H1 (cell line): Measurements from ENCODE around the gene REXO5. TPM values are rescaled to one million over a fixed set of nuclear protein-coding genes. Genes with fewer than 3 reads are reported as not detected.

ENCODE experiments used
- CTCF ChIA-PET: fragments of 300-600 bp; sonication (Branson Sonifier 250); formaldehyde crosslinking; loops from one replicate; lab custom pipeline; 2021; ENCODE audit not compliant: partially characterized antibody; lab: Charles Lee
- POLR2A ChIA-PET: fragments of 300-600 bp; sonication (Branson Sonifier 250); formaldehyde crosslinking; loops from one replicate; lab custom pipeline; 2021; ENCODE audit warnings: inconsistent platforms; ENCODE audit not compliant: partially characterized antibody; lab: Charles Lee
- DNase-seq, 2 experiments: peaks; one replicate each; pipeline versions ENCODE4 v3.0.0 to v3.0.0-alpha.2; 2010 to 2022; ENCODE audit warnings: low spot score in 2 of 2, low read depth in 1 of 2, mixed read lengths in 1 of 2
- FAIRE-seq: peaks from 2 replicates; lab custom pipeline; 2011; peaks lifted over from hg19 to GRCh38; lab: Jason Lieb, UNC
- H2AFZ ChIP-seq: 2 replicates; pipeline ENCODE4 v1.8.1; 2012; ENCODE audit warnings: low read length, inconsistent platforms
- H2AK5ac ChIP-seq: 2 replicates; pipeline ENCODE4 v1.6.1; 2013; ENCODE audit warnings: low read depth, low read length
- H2BK120ac ChIP-seq: replicated peaks from 2 replicates; pipeline ENCODE3; 2013; ENCODE audit warnings: low read depth, low read length, inconsistent platforms
- H2BK12ac ChIP-seq: 2 replicates; pipeline ENCODE4 v1.6.1; 2013; ENCODE audit warnings: low read depth, low read length
- H2BK15ac ChIP-seq: 2 replicates; pipeline ENCODE4 v1.6.1; 2013; ENCODE audit warnings: low read length
- H2BK20ac ChIP-seq: 2 replicates; pipeline ENCODE4 v1.6.1; 2013; ENCODE audit warnings: low read length
- H2BK5ac ChIP-seq: 2 replicates; pipeline ENCODE4 v1.6.1; 2013; ENCODE audit warnings: low read depth, low read length
- H3K14ac ChIP-seq: 2 replicates; pipeline ENCODE4 v1.6.1; 2013; ENCODE audit warnings: inconsistent platforms; ENCODE audit not compliant: insufficient read length
- H3K18ac ChIP-seq: 2 replicates; pipeline ENCODE4 v1.6.1; 2013; ENCODE audit warnings: low read length; ENCODE audit errors: extremely low read depth
- H3K23ac ChIP-seq: 2 replicates; pipeline ENCODE4 v1.6.1; 2013; ENCODE audit warnings: inconsistent platforms; ENCODE audit not compliant: insufficient read length
- H3K23me2 ChIP-seq: 2 replicates; pipeline ENCODE4 v1.6.1; 2013; ENCODE audit warnings: low read depth, low read length
- H3K27ac ChIP-seq: 2 replicates; pipeline ENCODE4 v1.6.1; 2011; ENCODE audit warnings: low read depth, low read length, inconsistent platforms
- H3K27me3 ChIP-seq, 4 experiments: replicated peaks in 1 of 4; 1 replicate in 1 of 4; 2 replicates in 3 of 4; pipeline versions ENCODE4 v1.6.1 to v1.8.1; 2011 to 2013; ENCODE audit warnings: low read length in 3 of 4, mild to moderate bottlenecking in 3 of 4, inconsistent platforms in 2 of 4, mixed read lengths in 2 of 4, moderate library complexity in 1 of 4; ENCODE audit not compliant: control insufficient read depth in 3 of 4, insufficient read depth in 3 of 4; ENCODE audit errors: extremely low read depth in 1 of 4
- H3K36me3 ChIP-seq, 4 experiments: 2 replicates each; pipeline versions ENCODE4 v1.6.1 to v1.8.1; 2011 to 2013; ENCODE audit warnings: mild to moderate bottlenecking in 4 of 4, low read length in 3 of 4, moderate library complexity in 2 of 4, control low read depth in 1 of 4, inconsistent platforms in 1 of 4; ENCODE audit not compliant: insufficient read depth in 4 of 4, control insufficient read depth in 2 of 4
- H3K4ac ChIP-seq: replicated peaks from 2 replicates; pipeline ENCODE3; 2013; ENCODE audit warnings: low read length, low read depth, mixed read lengths, inconsistent platforms; ENCODE audit not compliant: insufficient read length
- H3K4me1 ChIP-seq, 4 experiments: replicated peaks in 1 of 4; 1 replicate in 1 of 4; 2 replicates in 3 of 4; pipeline versions ENCODE4 v1.6.1 to v1.8.1; 2011 to 2013; ENCODE audit warnings: low read length in 3 of 4, inconsistent platforms in 2 of 4, mixed read lengths in 1 of 4; ENCODE audit not compliant: insufficient read depth in 4 of 4, control insufficient read depth in 3 of 4
- H3K4me2 ChIP-seq, 2 experiments: 2 replicates each; pipeline versions ENCODE4 v1.6.1 to v1.8.1; 2011 to 2013; ENCODE audit warnings: low read depth in 2 of 2, low read length in 2 of 2, control low read depth in 1 of 2, inconsistent platforms in 1 of 2, mild to moderate bottlenecking in 1 of 2; ENCODE audit not compliant: insufficient read depth in 1 of 2
- H3K4me3 ChIP-seq, 4 experiments: fragments of 200-600, 300-600 bp in 1 of 4; sonication (generic), shearing (Covaris generic), sonication (Bioruptor Twin) in 1 of 4; 2 replicates each; pipeline versions ENCODE4 v1.5.1 to v1.8.1; 2011 to 2016; ENCODE audit warnings: low read length in 4 of 4, low read depth in 3 of 4, control low read depth in 2 of 4, inconsistent platforms in 2 of 4, mild to moderate bottlenecking in 2 of 4, mixed read lengths in 1 of 4, moderate library complexity in 1 of 4; ENCODE audit not compliant: insufficient read depth in 2 of 4; ENCODE audit errors: extremely low read depth in 1 of 4
- H3K56ac ChIP-seq: replicated peaks from 2 replicates; pipeline ENCODE3; 2013; ENCODE audit warnings: low read depth, mild to moderate bottlenecking, mixed read lengths, low read length, inconsistent platforms; ENCODE audit not compliant: insufficient read length
- H3K79me1 ChIP-seq: 2 replicates; pipeline ENCODE4 v1.6.1; 2013; ENCODE audit warnings: low read depth, low read length, control low read depth
- H3K79me2 ChIP-seq, 2 experiments: 2 replicates each; pipeline versions ENCODE4 v1.6.1 to v1.8.1; 2012 to 2013; ENCODE audit warnings: low read length in 2 of 2, mild to moderate bottlenecking in 2 of 2, inconsistent platforms in 1 of 2; ENCODE audit not compliant: insufficient read depth in 2 of 2, control insufficient read depth in 1 of 2
- H3K9ac ChIP-seq, 4 experiments: replicated peaks in 1 of 4; 1 replicate in 1 of 4; 2 replicates in 3 of 4; pipeline versions ENCODE4 v1.6.1 to v1.8.1; 2011 to 2013; ENCODE audit warnings: low read depth in 3 of 4, low read length in 3 of 4, control low read depth in 2 of 4, mild to moderate bottlenecking in 2 of 4, moderate library complexity in 2 of 4, inconsistent platforms in 1 of 4; ENCODE audit errors: extremely low read depth in 1 of 4
- H3K9me3 ChIP-seq, 2 experiments: 2 replicates each; pipeline versions ENCODE4 v1.6.1 to v1.8.1; 2012 to 2013; ENCODE audit warnings: mild to moderate bottlenecking in 2 of 2, moderate library complexity in 2 of 2, control low read depth in 1 of 2, inconsistent platforms in 1 of 2, low read depth in 1 of 2, low read length in 1 of 2, mixed read lengths in 1 of 2; ENCODE audit not compliant: insufficient read depth in 2 of 2
- H4K20me1 ChIP-seq, 2 experiments: replicated peaks in 1 of 2; 2 replicates each; pipeline versions ENCODE3 to v1.8.1; 2011 to 2013; ENCODE audit warnings: inconsistent platforms in 2 of 2, low read length in 2 of 2, mild to moderate bottlenecking in 1 of 2; ENCODE audit not compliant: insufficient read depth in 2 of 2, control insufficient read depth in 1 of 2
- H4K5ac ChIP-seq: 2 replicates; pipeline ENCODE4 v1.6.1; 2013; ENCODE audit warnings: low read length, low read depth, mixed read lengths, inconsistent platforms; ENCODE audit not compliant: insufficient read length
- H4K8ac ChIP-seq: 2 replicates; pipeline ENCODE4 v1.8.0; 2013; ENCODE audit warnings: mild to moderate bottlenecking, moderate library complexity, low read length, inconsistent platforms; ENCODE audit not compliant: insufficient read depth; ENCODE audit errors: extremely low read depth
- H4K91ac ChIP-seq: replicated peaks from 2 replicates; pipeline ENCODE3; 2013; ENCODE audit warnings: low read length, mixed read lengths, inconsistent platforms; ENCODE audit not compliant: insufficient read length
- CBX8 ChIP-seq: fragments of 300-800, 300-1000 bp; sonication (generic); IDR thresholded peaks from 2 replicates; pipeline ENCODE4 v1.7.1; 2016; ENCODE audit warnings: low read depth, low read length, borderline replicate concordance
- EZH2 ChIP-seq: fragments of 200-600 bp; sonication (generic); IDR thresholded peaks from 2 replicates; pipeline ENCODE4 v1.7.1; 2012; ENCODE audit warnings: low read depth, mild to moderate bottlenecking, moderate library complexity, low read length, inconsistent platforms; ENCODE audit not compliant: severe bottlenecking
- WGBS, 2 experiments: shearing (Covaris generic) in 1 of 2; methylation state at CpG; one replicate each; pipeline versions ENCODE4 v1.1.6 to v1.1.7; 2013 to 2015; ENCODE audit warnings: low lambda C conversion rate in 2 of 2, mixed read lengths in 2 of 2, inconsistent platforms in 1 of 2, low coverage in 1 of 2, missing lambda C conversion rate in 1 of 2; ENCODE audit not compliant: insufficient replicate concordance in 2 of 2, insufficient coverage in 1 of 2, insufficient read length in 1 of 2; ENCODE audit errors: extremely low coverage in 1 of 2, missing lambda C conversion rate in 1 of 2; 5-methylcytosine and 5-hydroxymethylcytosine counted together
- polyA plus RNA-seq, 7 experiments: library from polyadenylated mRNA; depleted of rRNA in 3 of 7; stranded (reverse) in 5 of 7; unstranded in 2 of 7; fragments of >200 nt in 5 of 7; fragments of 200-250 nt in 2 of 7; gene quantifications; 1 replicate in 5 of 7; 2 replicates in 1 of 7; 4 replicates in 1 of 7; pipeline versions ENCODE4 v1.2.1 to v1.2.3, GENCODE V29; 2011 to 2013; ENCODE audit warnings: missing spikeins in 2 of 7, mixed read lengths in 2 of 7
- total RNA-seq: library from RNA; stranded (reverse); fragmentation: NEBNext Ultra II Directional; extraction: Animal tissue kit (Norgen Biotek cat#: 25700); gene quantifications from 2 replicates; pipeline ENCODE4 v1.2.1, GENCODE V29; 2021

REXO5 gene
- total and polyA plus RNA-seq, 2 of the 8 experiments (the other 6 are each of a cell fraction or from before 2014, with no cell fraction given): 2.4 to 8.9 TPM

DNA sequence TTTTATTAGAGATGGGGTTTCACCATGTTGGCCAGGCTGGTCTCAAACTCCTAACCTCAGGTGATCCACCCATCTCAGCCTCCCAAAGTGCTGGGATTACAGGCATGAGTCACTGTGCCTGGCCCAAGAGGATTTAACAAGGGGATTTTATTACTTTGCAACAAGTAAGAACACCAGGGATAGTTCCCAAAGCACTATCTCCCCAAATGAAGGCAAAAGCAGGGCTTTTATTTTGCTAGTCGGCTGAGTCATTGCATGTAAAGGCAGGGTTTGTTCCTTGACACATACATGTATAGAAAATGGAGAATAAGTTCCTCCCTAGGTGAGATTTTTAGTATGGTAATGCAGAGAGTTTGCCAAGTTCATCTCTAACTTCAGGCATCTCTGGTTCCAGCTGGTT lies 24.0 kb downstream of the REXO5 start:
- Histone ChIP-seq H3K79me2 (no peaks in the 10 kb centered on the region), H2AK5ac (no peak overlapping the region), H3K23ac (no peak overlapping the region), H3K9ac (no peak overlapping the region), H2BK120ac (no peak overlapping the region), H4K5ac (no peak overlapping the region), H3K14ac (no peak overlapping the region), H2BK15ac (no peak overlapping the region), H3K4me1 (no peaks in the 10 kb centered on the region), H4K20me1 (no peaks in the 10 kb centered on the region), H3K18ac (no peak overlapping the region), H3K4me2 (no peak overlapping the region), H3K4ac (no peak overlapping the region), H4K8ac (no peak overlapping the region), H2BK20ac (no peak overlapping the region), H2AFZ (no peak overlapping the region), H2BK5ac (no peak overlapping the region), H2BK12ac (no peak overlapping the region), H3K79me1 (no peaks in the 10 kb centered on the region)
- ChIA-PET CTCF (interaction anchor here (1.2 kb wide), 1 partner anchor 16 kb away, joined by 3 read pairs; no protein-coding TSS in a partner anchor), POLR2A (no interaction called here)
- DNase-seq: no peak
- 85% methylated on average over 1 of the region's 1 CpG; no CpG with 5 or more reads in 1 of the 2 experiments for WGBS, 2 experiments
- TF ChIP-seq CBX8 (no peak), EZH2 (no peak)
- TF ChIP-seq, all 59 proteins: peak for 0
- no peak overlapping the region for H3K27ac ChIP-seq
- peaks cover 0 to 18% (median 0%) of the 10 kb centered on the region in 4 experiments; a peak in 4 of 8 replicates for H3K36me3 ChIP-seq
- no peak overlapping the region for H3K4me3 ChIP-seq
- no peak overlapping the region for H4K91ac ChIP-seq
- FAIRE-seq: no peak
- H3K27me3 ChIP-seq: no peaks in the 10 kb centered on the region
- H3K56ac ChIP-seq: no peak overlapping the region
- no peaks in the 10 kb centered on the region for H3K9me3 ChIP-seq
- no peaks in the 10 kb centered on the region for H3K23me2 ChIP-seq
